ENCODE results near the gene NFE2L1. TPM values are rescaled to one million over a fixed set of nuclear protein-coding genes. Genes with fewer than 3 reads are reported as not detected.

Gene NFE2L1
- total and polyA plus RNA-seq, 9 of the 15 experiments (the other 6 are each of a cell fraction or from before 2014, with no cell fraction given) = 2.0 to 68.6 (median 39.7) TPM

DNA sequence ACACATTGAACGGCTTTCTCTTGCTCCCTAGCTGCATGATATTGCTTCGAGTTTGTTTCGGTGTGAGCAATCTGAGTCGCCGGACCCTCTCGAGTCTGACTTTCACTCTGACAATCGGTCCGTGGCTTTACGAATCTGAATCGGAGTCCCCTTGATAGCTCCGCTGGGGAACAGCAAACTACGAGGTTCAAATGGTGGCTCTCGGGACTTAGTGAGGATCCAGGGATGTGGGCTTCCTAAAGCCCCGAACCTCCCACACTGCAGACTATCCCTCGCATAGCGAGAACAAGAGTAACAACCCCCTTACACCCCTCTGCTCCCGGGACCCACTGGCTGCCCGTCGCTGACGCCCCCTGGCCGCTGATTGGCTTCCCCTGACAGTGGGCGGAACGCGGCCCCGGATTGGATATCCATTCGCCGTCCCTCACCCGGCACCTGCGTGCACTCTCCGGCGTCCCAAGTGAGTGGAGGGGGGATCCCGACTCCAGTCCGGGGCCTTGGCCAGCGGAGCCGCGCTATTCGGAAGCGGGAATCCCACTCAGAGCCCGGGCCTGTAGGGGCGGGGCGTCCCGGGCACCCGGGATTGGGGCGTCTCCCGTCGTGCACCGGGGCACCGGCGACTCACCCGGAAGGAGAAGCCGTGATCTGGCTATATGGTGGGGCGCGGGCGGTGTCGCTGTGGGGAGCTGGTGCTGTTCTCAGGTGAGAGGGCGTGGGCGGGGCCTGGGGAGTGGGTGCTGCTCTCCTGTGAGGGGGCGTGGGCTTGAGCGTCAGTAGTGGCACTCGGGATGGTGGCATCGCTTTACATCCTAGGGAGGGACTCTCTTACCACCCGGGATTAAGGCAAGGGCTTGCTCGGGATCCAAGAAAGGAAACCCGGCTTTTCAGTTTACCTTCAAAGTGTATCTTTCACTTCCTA is 59.2 kb downstream of the NFE2L1 start, which contains the start of gene SNX11 (continued):
- TF ChIP-seq MEIS2 (IDR thresholded peaks at IDR 0.05; ENCODE audit: partially characterized antibody) = peak; percentile 27
- TF ChIP-seq ZNF146 (CRISPR knock-in tag; IDR thresholded peaks at IDR 0.05; ENCODE audit: unreplicated experiment) = no peak
- TF ChIP-seq, protein P1, sequence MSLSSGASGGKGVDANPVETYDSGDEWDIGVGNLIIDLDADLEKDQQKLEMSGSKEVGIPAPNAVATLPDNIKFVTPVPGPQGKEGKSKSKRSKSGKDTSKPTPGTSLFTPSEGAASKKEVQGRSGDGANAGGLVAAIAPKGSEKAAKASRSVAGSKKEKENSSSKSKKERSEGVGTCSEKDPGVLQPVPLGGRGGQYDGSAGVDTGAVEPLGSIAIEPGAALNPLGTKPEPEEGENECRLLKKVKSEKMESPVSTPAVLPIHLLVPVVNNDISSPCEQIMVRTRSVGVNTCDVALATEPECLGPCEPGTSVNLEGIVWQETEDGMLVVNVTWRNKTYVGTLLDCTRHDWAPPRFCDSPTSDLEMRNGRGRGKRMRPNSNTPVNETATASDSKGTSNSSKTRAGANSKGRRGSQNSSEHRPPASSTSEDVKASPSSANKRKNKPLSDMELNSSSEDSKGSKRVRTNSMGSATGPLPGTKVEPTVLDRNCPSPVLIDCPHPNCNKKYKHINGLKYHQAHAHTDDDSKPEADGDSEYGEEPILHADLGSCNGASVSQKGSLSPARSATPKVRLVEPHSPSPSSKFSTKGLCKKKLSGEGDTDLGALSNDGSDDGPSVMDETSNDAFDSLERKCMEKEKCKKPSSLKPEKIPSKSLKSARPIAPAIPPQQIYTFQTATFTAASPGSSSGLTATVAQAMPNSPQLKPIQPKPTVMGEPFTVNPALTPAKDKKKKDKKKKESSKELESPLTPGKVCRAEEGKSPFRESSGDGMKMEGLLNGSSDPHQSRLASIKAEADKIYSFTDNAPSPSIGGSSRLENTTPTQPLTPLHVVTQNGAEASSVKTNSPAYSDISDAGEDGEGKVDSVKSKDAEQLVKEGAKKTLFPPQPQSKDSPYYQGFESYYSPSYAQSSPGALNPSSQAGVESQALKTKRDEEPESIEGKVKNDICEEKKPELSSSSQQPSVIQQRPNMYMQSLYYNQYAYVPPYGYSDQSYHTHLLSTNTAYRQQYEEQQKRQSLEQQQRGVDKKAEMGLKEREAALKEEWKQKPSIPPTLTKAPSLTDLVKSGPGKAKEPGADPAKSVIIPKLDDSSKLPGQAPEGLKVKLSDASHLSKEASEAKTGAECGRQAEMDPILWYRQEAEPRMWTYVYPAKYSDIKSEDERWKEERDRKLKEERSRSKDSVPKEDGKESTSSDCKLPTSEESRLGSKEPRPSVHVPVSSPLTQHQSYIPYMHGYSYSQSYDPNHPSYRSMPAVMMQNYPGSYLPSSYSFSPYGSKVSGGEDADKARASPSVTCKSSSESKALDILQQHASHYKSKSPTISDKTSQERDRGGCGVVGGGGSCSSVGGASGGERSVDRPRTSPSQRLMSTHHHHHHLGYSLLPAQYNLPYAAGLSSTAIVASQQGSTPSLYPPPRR (CRISPR knock-in tag; IDR thresholded peaks at IDR 0.05; ENCODE audit: borderline replicate concordance) = no peak; the same call in 1 of the 2 replicates
- TF ChIP-seq SP2 (IDR thresholded peaks at IDR 0.05; ENCODE audit: extremely low read depth, low read depth, low read length, poor library complexity, severe bottlenecking) = peak; percentile 61
- TF ChIP-seq TAF9B (IDR thresholded peaks at IDR 0.05; ENCODE audit: partially characterized antibody) = peak; percentile 35
- TF ChIP-seq ZNF311 (CRISPR knock-in tag; IDR thresholded peaks at IDR 0.05) = no peak
- peak; percentile 55 for TF ChIP-seq TAF1 (IDR thresholded peaks at IDR 0.05; ENCODE audit: control insufficient read depth, extremely low read depth, insufficient read depth, low read length, severe bottlenecking)
- no peak for TF ChIP-seq ZNF232 (CRISPR knock-in tag; IDR thresholded peaks at IDR 0.05)
- peak; percentile 68 to 82 for TF ChIP-seq MAZ (CRISPR knock-in tag; conservative IDR thresholded peaks at IDR 0.05 in 1 of 2, IDR thresholded peaks at IDR 0.05 in 1 of 2)
- no peak for TF ChIP-seq PTTG1 (tag; IDR thresholded peaks at IDR 0.05; ENCODE audit: low read depth)
- no peak for TF ChIP-seq TAF15 (IDR thresholded peaks at IDR 0.05; ENCODE audit: low read depth, low read length)
- no peak for TF ChIP-seq ZNF175 (CRISPR knock-in tag; IDR thresholded peaks at IDR 0.05; ENCODE audit: low read depth)
- TF ChIP-seq SMARCB1 (IDR thresholded peaks at IDR 0.05; ENCODE audit: insufficient read length, low read depth) = no peak
- TF ChIP-seq HDAC6 (IDR thresholded peaks at IDR 0.05; ENCODE audit: low read depth, low read length) = no peak
- TF ChIP-seq NFE2 (IDR thresholded peaks at IDR 0.05; ENCODE audit: low read depth) = no peak; the same call in 1 of the 2 replicates
- TF ChIP-seq ZNF140 (CRISPR knock-in tag; IDR thresholded peaks at IDR 0.05) = no peak
- TF ChIP-seq PHF21A (IDR thresholded peaks at IDR 0.05; ENCODE audit: borderline replicate concordance, low read depth) = peak; percentile 80
